SK-N-SH (cell line): Measurements from ENCODE around the gene ATP8B3. TPM values are rescaled to one million over a fixed set of nuclear protein-coding genes. Genes with fewer than 3 reads are reported as not detected.

Experiments
- CTCF ChIA-PET: fragments of 300-600, 350-600 bp; formaldehyde crosslinking; extraction: SDS; loops from one replicate; lab custom pipeline; 2021; lab: Yijun Ruan, JAX
- POLR2A ChIA-PET: fragments of 350-600 bp; sonication (Branson Sonifier 250); formaldehyde crosslinking; extraction: SDS; loops from one replicate; lab custom pipeline; 2020; ENCODE audit warnings: antibody characterized with exemption, inconsistent platforms; lab: Yijun Ruan, JAX
- DNase-seq: peaks from one replicate; pipeline ENCODE4 v3.0.0; 2012
- H2AFZ ChIP-seq: fragments of 200-600 bp; sonication (generic); 2 replicates; pipeline ENCODE4 v1.8.1; 2016; ENCODE audit warnings: antibody characterized with exemption, mild to moderate bottlenecking, low read depth
- H3F3A ChIP-seq: fragments of 200-600 bp; sonication (generic); replicated peaks from 2 replicates; pipeline ENCODE3; 2016; ENCODE audit warnings: antibody characterized with exemption, mild to moderate bottlenecking; ENCODE audit not compliant: insufficient read depth
- H3K27ac ChIP-seq, 2 experiments: fragments of 200-500 bp in 1 of 2; fragments of 200-600 bp in 1 of 2; sonication (Bioruptor generic) in 1 of 2; sonication (generic), shearing (Covaris generic) in 1 of 2; 2 replicates each; pipeline versions ENCODE4 v1.5.1 to v1.6.1; 2014 to 2016; ENCODE audit warnings: low read depth in 2 of 2, inconsistent platforms in 1 of 2, low read length in 1 of 2, mild to moderate bottlenecking in 1 of 2, mixed read lengths in 1 of 2
- H3K27me3 ChIP-seq: fragments of 200-600 bp; sonication (generic), shearing (Covaris generic); 2 replicates; pipeline ENCODE4 v1.6.1; 2016; ENCODE audit warnings: mixed run types; ENCODE audit not compliant: insufficient read depth
- H3K36me3 ChIP-seq, 2 experiments: fragments of 200-500 bp in 1 of 2; fragments of 200-600 bp in 1 of 2; sonication (Bioruptor generic) in 1 of 2; sonication (generic) in 1 of 2; replicated peaks in 1 of 2; 2 replicates each; pipeline versions ENCODE3 to v1.5.1; 2014 to 2016; ENCODE audit warnings: low read length in 1 of 2, mild to moderate bottlenecking in 1 of 2; ENCODE audit not compliant: insufficient read depth in 2 of 2, control insufficient read depth in 1 of 2
- H3K4me1 ChIP-seq, 2 experiments: fragments of 200-500 bp in 1 of 2; fragments of 200-600 bp in 1 of 2; sonication (Bioruptor generic) in 1 of 2; sonication (generic), shearing (Covaris generic) in 1 of 2; 2 replicates each; pipeline versions ENCODE4 v1.5.1 to v1.6.1; 2014 to 2016; ENCODE audit warnings: low read depth in 1 of 2, low read length in 1 of 2, mixed run types in 1 of 2; ENCODE audit not compliant: insufficient read depth in 2 of 2, control insufficient read depth in 1 of 2
- H3K4me2 ChIP-seq: fragments of 200-600 bp; sonication (generic), shearing (Covaris generic); 2 replicates; pipeline ENCODE4 v1.6.1; 2017; ENCODE audit warnings: mixed run types
- H3K4me3 ChIP-seq, 2 experiments: fragments of 200-500 bp in 1 of 2; fragments of 200-600 bp in 1 of 2; sonication (Bioruptor generic) in 1 of 2; sonication (generic), shearing (Covaris generic) in 1 of 2; 2 replicates each; pipeline versions ENCODE4 v1.5.1 to v1.8.1; 2014 to 2016; ENCODE audit warnings: low read depth in 2 of 2, inconsistent platforms in 1 of 2, low read length in 1 of 2, mild to moderate bottlenecking in 1 of 2, mixed read lengths in 1 of 2, moderate library complexity in 1 of 2
- H3K79me2 ChIP-seq: fragments of 200-600 bp; sonication (generic); 2 replicates; pipeline ENCODE4 v1.8.1; 2017; ENCODE audit warnings: mild to moderate bottlenecking; ENCODE audit not compliant: insufficient read depth
- H3K9ac ChIP-seq: fragments of 200-600 bp; sonication (generic); 2 replicates; pipeline ENCODE4 v1.6.1; 2017; ENCODE audit warnings: mixed run types
- H3K9me2 ChIP-seq: fragments of 200-600 bp; sonication (generic); 2 replicates; pipeline ENCODE4 v1.6.1; 2017; ENCODE audit warnings: mixed run types
- H3K9me3 ChIP-seq: fragments of 200-600 bp; sonication (generic); 2 replicates; pipeline ENCODE4 v1.6.1; 2017; ENCODE audit warnings: mixed run types, mild to moderate bottlenecking, moderate library complexity
- H4K20me1 ChIP-seq: fragments of 200-600 bp; sonication (generic); 2 replicates; pipeline ENCODE4 v1.6.1; 2017; ENCODE audit warnings: mild to moderate bottlenecking, mixed run types; ENCODE audit not compliant: insufficient read depth
- CHD2 ChIP-seq: fragments of 150-350 bp; IDR thresholded peaks from 2 replicates; pipeline ENCODE4 v1.6.1; 2018; ENCODE audit warnings: low read length; ENCODE audit not compliant: partially characterized antibody
- EP300 ChIP-seq, 2 experiments: IDR thresholded peaks; 2 replicates each; pipeline versions ENCODE4 v1.4.0 to v1.6.1; 2012; ENCODE audit warnings: borderline replicate concordance in 1 of 2, low read depth in 1 of 2, low read length in 1 of 2
- EZH2phosphoT487 ChIP-seq: fragments of 200-600 bp; sonication (generic); IDR thresholded peaks from 2 replicates; pipeline ENCODE4 v1.6.1; 2017; ENCODE audit warnings: low read depth, mixed run types, mild to moderate bottlenecking, antibody characterized with exemption, moderate library complexity, borderline replicate concordance
- FOSL2 ChIP-seq: IDR thresholded peaks from 2 replicates; pipeline ENCODE4 v1.4.0; 2012; ENCODE audit warnings: low read depth, mild to moderate bottlenecking, moderate library complexity, borderline replicate concordance
- FOXJ3 ChIP-seq: sonication (generic); formaldehyde crosslinking; IDR thresholded peaks from 2 replicates; pipeline ENCODE4 v1.5.1; 2020; ENCODE audit warnings: mild to moderate bottlenecking, missing genetic modification reagents
- MEF2A ChIP-seq: IDR thresholded peaks from 2 replicates; pipeline ENCODE4 v1.4.0; 2012; ENCODE audit warnings: low read depth, borderline replicate concordance
- POLR2AphosphoS5 ChIP-seq: IDR thresholded peaks from 2 replicates; pipeline ENCODE4 v1.6.1; 2012; ENCODE audit warnings: low read depth, low read length
- RXRA ChIP-seq: IDR thresholded peaks from 2 replicates; pipeline ENCODE4 v1.4.0; 2012; ENCODE audit warnings: low read depth, mild to moderate bottlenecking, borderline replicate concordance
- SIN3A ChIP-seq: IDR thresholded peaks from 2 replicates; pipeline ENCODE4 v1.6.1; 2012; ENCODE audit warnings: low read depth, mild to moderate bottlenecking, low read length, moderate library complexity, borderline replicate concordance
- TAF1 ChIP-seq: IDR thresholded peaks from 2 replicates; pipeline ENCODE4 v1.6.1; 2012; ENCODE audit warnings: low read depth, mild to moderate bottlenecking, low read length, moderate library complexity, borderline replicate concordance
- TEAD4 ChIP-seq: IDR thresholded peaks from 2 replicates; pipeline ENCODE4 v1.4.0; 2012; ENCODE audit warnings: mild to moderate bottlenecking, borderline replicate concordance; ENCODE audit not compliant: insufficient read depth
- WGBS: methylation state at CpG from one replicate; pipeline ENCODE4 v1.1.6; 2017; ENCODE audit warnings: low lambda C conversion rate; 5-methylcytosine and 5-hydroxymethylcytosine counted together
- polyA plus RNA-seq, 3 experiments: library from polyadenylated mRNA; depleted of rRNA; stranded (reverse); fragments of >200 nt; gene quantifications; 2 replicates each; pipeline ENCODE4 v1.2.3, GENCODE V29; 2012

ATP8B3 gene
- polyA plus RNA-seq, 1 of the 3 experiments (the other 2 are of a cell fraction), result 8.0 TPM

DNA sequence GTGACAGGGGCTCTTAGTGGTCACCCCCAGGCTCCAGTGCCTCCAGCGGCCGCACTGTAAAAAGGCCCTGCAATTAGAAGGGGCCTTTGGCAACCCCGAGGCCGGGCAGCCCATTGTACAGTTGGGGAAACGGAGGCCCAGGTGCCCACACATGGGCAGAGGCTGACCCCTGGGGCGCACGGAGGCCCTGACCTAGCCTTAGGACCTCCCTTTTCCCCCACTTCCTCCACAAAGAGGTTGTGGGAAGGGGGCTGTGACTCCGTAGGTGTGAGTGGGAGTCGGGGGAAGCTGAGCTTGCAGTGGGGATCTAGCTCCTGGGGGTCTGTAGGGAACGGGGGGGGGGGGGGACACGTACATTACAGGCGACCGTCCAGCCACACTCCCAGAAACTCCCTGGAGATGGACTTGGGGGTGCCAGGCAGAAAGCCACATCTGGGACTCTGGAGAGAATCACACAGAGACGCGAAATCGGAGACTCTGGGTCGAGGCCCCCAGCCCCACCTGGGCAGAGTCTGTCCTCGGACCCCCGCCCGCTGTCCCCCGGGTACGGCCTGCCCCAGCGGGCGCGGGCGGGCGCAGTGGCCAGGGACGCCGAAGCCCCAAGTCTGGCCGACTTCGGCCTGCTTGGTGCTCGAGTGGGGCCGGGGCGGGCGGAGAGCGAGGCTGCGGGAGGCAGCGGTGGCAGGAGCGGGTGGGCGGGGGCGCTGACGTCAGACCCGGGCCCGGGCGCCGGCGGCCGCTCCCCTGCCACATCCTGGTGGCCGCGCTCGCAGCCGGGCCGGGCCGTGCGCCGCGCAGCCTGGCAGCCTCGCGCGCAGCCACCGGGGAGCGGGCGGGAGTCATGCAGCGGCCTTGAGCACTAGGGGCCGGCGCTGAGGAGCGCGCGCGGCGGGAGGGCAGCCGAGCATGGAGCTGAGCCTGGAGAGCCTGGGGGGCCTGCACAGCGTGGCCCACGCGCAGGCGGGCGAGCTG, 59.0 kb downstream of the ATP8B3 start, which contains the start of gene ONECUT3:
ONECUT3 (plus strand) TSS at position 750 of the 972 bp plus-strand sequence; CDS start at position 907, 157 bp downstream.
- Histone ChIP-seq H3K27ac (no peak within 1 kb of the TSS), H3K9ac (no peak within 1 kb of the TSS), H4K20me1 (peaks cover 50% of the 10 kb centered on the region), H3K27me3 (peaks cover 87% of the 10 kb centered on the region), H3K4me1 (no peaks in the 10 kb centered on the region), H3K9me3 (no peaks in the 10 kb centered on the region), H3F3A (no peaks in the 10 kb centered on the region), H3K79me2 (no peaks in the 10 kb centered on the region), H3K4me2 (no peak within 1 kb of the TSS), H3K36me3 (no peaks in the 10 kb centered on the region), H3K9me2 (no peaks in the 10 kb centered on the region), H3K4me3 (no peak within 1 kb of the TSS), H2AFZ (no peak within 1 kb of the TSS)
- POLR2A ChIA-PET, result no interaction called here
- WGBS, result 4% methylated on average over 14 of the region's 77 CpGs
- TF ChIP-seq MEF2A (no peak), EP300 (IDR thresholded peaks at IDR 0.05; ENCODE audit: borderline replicate concordance in 1 of 2, low read depth in 1 of 2, low read length in 1 of 2) (no peak), SIN3A (no peak), CHD2 (no peak)
- DNase-seq, result no peak
- CTCF ChIA-PET, result interaction anchor here (1.3 to 4.2 kb wide), 6 partner anchors 12 to 81 kb away, joined by 4 to 20 read pairs (median 7); no protein-coding TSS in a partner anchor

DNA sequence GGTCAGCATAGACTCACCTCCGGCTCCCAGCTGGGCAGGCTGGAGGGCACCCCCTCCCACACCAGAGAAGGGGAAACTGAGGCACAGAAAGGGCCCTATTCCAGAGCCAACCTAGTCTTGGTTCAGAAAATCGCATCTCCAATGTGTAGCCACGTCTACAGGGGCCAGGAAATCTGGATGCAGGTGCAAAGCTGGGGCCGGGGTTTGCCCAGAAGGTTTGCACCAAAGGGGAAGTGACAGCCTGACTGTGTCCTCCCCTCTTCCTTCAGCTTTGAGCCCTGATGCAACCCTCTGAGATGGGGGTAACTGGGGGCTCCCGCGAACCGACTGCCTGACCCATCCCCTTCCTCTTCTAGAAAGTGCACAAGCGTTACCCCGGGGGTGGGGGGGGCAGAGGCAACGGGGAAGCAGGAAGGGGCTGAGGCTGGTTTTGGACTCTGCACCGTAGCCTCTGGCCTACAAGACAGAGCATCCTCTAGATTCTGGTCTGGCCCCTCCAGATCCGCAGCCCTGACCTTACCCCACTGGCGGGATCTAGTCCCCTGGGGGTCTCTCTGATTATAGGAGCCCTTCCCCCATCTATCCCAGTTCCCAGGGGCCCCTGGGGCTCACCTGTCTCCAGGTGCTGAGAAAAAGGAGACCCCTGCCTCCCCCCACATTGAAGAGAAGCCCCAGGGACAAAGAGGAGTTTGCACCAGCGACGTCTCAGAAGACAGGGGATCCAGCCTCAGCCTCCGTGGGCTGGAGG, 59.9 kb downstream of the ATP8B3 start:
- Histone ChIP-seq H3K9ac (no peak overlapping the region), H2AFZ (no peak overlapping the region), H3K79me2 (no peaks in the 10 kb centered on the region), H3K4me3 (no peak overlapping the region), H4K20me1 (peaks cover 53% of the 10 kb centered on the region), H3F3A (no peaks in the 10 kb centered on the region), H3K9me2 (no peaks in the 10 kb centered on the region), H3K36me3 (no peaks in the 10 kb centered on the region), H3K4me2 (no peak overlapping the region), H3K27ac (no peak overlapping the region), H3K4me1 (no peaks in the 10 kb centered on the region), H3K27me3 (peaks cover 84% of the 10 kb centered on the region), H3K9me3 (no peaks in the 10 kb centered on the region)
- POLR2A ChIA-PET, result no interaction called here
- CTCF ChIA-PET, result interaction anchor here (0.9 to 2.9 kb wide), 4 partner anchors 13 to 74 kb away, joined by 4 to 8 read pairs (median 6); no protein-coding TSS in a partner anchor
- WGBS, result 0% methylated on average over 7 of the region's 16 CpGs
- no peak for DNase-seq
- TF ChIP-seq EP300 (IDR thresholded peaks at IDR 0.05; ENCODE audit: borderline replicate concordance in 1 of 2, low read depth in 1 of 2, low read length in 1 of 2) (no peak), RXRA (no peak), FOXJ3 (no peak), FOSL2 (no peak), POLR2AphosphoS5 (no peak), TAF1 (no peak), EZH2phosphoT487 (no peak), TEAD4 (no peak)
